ENCODE data around the gene SRCIN1.

DNA sequence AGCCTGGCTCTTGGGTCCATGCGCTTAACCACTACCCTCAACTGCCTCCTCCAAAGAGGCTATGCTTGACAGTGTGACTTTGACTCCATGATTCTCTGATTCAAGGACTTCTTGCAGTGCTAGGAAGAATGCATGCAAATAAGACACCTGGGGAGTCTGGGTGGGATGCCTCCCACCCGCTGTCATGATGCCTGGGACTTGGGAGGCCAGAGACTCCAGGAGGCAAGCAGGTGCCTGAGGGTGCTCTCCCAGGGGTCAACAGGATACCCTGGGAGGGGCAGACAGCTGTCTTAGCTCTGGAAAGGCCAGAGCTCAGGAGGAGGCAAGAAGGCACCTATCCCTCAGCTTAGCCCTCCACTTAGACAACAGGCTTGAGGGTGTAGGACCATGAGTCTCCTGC is 38.4 kb downstream of the SRCIN1 start:
- no peak for TF ChIP-seq EZH2 (IDR thresholded peaks at IDR 0.05; ENCODE audit: borderline replicate concordance, insufficient read depth, low read depth, low read length, poor library complexity, severe bottlenecking)
- TF ChIP-seq, protein P1, sequence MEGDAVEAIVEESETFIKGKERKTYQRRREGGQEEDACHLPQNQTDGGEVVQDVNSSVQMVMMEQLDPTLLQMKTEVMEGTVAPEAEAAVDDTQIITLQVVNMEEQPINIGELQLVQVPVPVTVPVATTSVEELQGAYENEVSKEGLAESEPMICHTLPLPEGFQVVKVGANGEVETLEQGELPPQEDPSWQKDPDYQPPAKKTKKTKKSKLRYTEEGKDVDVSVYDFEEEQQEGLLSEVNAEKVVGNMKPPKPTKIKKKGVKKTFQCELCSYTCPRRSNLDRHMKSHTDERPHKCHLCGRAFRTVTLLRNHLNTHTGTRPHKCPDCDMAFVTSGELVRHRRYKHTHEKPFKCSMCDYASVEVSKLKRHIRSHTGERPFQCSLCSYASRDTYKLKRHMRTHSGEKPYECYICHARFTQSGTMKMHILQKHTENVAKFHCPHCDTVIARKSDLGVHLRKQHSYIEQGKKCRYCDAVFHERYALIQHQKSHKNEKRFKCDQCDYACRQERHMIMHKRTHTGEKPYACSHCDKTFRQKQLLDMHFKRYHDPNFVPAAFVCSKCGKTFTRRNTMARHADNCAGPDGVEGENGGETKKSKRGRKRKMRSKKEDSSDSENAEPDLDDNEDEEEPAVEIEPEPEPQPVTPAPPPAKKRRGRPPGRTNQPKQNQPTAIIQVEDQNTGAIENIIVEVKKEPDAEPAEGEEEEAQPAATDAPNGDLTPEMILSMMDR (IDR thresholded peaks at IDR 0.05), result no peak

Measured in B cell (primary cell).